ENCODE results near the gene NR3C2. TPM values are rescaled to one million over a fixed set of nuclear protein-coding genes. Genes with fewer than 3 reads are reported as not detected.
A peak's percentile ranks its signal among the peaks of the same experiment; 100 is the strongest.

Gene NR3C2
- polyA plus RNA-seq, 4 donors, result 6.0 to 10.5 (median 9.2) TPM

DNA sequence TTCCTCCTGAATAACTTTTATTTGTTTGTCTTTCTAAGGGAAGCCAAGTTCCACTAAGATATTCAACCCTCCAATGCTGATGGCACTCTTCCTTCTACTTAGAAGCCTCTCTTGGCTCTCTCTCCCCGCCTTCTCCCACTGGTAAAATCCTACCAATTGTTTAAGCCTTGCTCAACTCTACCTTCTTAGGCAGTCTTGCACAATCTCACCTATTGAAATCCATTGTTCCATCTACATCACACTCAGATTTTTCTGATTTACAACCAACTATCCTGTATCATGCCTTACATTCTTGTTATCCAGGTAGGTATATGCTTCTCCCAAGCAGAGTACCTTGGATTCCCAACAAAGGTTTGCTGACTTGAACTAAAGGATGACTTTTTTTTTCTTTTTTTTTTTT, 69.1 kb downstream of the NR3C2 start:
- no peak for DNase-seq
- Histone ChIP-seq H3K27ac (ENCODE audit: low read depth in 1 of 3, low read length in 2 of 3) (no peak overlapping the region), H3K4me3 (ENCODE audit: low read depth in 1 of 3, low read length in 3 of 3) (no peak overlapping the region), H3K36me3 (ENCODE audit: control insufficient read depth in 3 of 3, insufficient read depth in 2 of 3, low read depth in 1 of 3, low read length in 3 of 3) (no peaks in the 10 kb centered on the region), H3K27me3 (ENCODE audit: control insufficient read depth in 3 of 3, insufficient read depth in 3 of 3, low read length in 3 of 3) (no peaks in the 10 kb centered on the region), H3K4me1 (ENCODE audit: control insufficient read depth in 3 of 3, insufficient read depth in 2 of 3, low read depth in 1 of 3, low read length in 2 of 3) (no peaks in the 10 kb centered on the region), H3K9me3 (ENCODE audit: control insufficient read depth in 2 of 2, insufficient read depth in 1 of 2, low read depth in 1 of 2, low read length in 1 of 2) (peaks cover 0 to 2% of the 10 kb centered on the region in 2 donors)
- FAIRE-seq, result no peak
- WGBS, 3 donors, result 58 to 95% (median 80%) methylated on average over 1 of the region's 1 CpG

DNA sequence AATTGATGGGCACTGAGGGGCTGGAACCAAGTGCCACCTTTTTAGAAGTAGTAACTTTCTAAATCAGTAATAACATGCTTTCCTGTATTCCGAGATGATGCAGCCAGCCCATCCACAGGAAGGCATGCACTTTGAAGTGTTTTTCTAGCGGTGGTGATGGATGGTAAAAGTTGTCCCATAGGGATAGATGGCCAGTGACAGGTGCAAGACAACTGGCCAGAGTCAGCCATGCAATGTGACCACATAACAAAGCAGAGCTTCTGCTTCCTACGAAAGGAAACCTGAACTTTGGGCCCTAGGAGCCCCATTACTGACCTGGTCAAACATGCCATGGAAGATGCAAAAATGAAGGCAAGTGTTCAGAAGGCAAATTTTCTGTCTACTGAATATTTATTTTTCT, 72.3 kb downstream of the NR3C2 start:
- H3K27me3 ChIP-seq (ENCODE audit: control insufficient read depth in 3 of 3, insufficient read depth in 3 of 3, low read length in 3 of 3), result no peaks in the 10 kb centered on the region
- 79 to 83% (median 79%) methylated on average over 3 of the region's 3 CpGs for WGBS, 3 donors
- H3K4me1 ChIP-seq (ENCODE audit: control insufficient read depth in 3 of 3, insufficient read depth in 2 of 3, low read depth in 1 of 3, low read length in 2 of 3), result no peaks in the 10 kb centered on the region
- no peaks in the 10 kb centered on the region for H3K9me3 ChIP-seq (ENCODE audit: control insufficient read depth in 2 of 2, insufficient read depth in 1 of 2, low read depth in 1 of 2, low read length in 1 of 2)
- no peak overlapping the region for H3K27ac ChIP-seq (ENCODE audit: low read depth in 1 of 3, low read length in 2 of 3)
- no peak overlapping the region for H3K4me3 ChIP-seq (ENCODE audit: low read depth in 1 of 3, low read length in 3 of 3)
- no peaks in the 10 kb centered on the region for H3K36me3 ChIP-seq (ENCODE audit: control insufficient read depth in 3 of 3, insufficient read depth in 2 of 3, low read depth in 1 of 3, low read length in 3 of 3)
- FAIRE-seq (no peak), DNase-seq (no peak)

DNA sequence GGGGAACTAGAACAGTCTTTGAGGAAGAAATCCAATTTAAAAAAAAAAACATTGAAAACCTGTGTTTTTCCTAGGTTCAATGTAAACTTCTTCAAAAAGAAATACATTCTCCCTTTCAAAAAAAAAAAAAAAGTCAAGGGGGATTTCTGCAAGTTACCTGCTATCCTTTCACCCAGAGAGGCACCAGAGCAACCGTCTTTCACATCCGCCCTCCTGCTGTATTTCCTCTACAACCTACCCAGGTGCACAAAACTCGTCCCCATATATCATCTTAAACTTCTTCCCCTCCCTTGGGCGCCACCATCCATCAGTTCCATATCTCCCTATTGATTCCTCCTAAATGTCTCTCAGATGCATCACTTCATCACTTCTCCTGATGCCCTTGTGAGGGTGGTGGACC, 74.5 kb downstream of the NR3C2 start:
- FAIRE-seq, result no peak
- no peaks in the 10 kb centered on the region for H3K9me3 ChIP-seq (ENCODE audit: control insufficient read depth in 2 of 2, insufficient read depth in 1 of 2, low read depth in 1 of 2, low read length in 1 of 2)
- H3K4me1 ChIP-seq (ENCODE audit: control insufficient read depth in 3 of 3, insufficient read depth in 2 of 3, low read depth in 1 of 3, low read length in 2 of 3), result no peaks in the 10 kb centered on the region
- H3K27me3 ChIP-seq (ENCODE audit: control insufficient read depth in 3 of 3, insufficient read depth in 3 of 3, low read length in 3 of 3), result no peaks in the 10 kb centered on the region
- 86 to 93% (median 91%) methylated on average over 4 of the region's 4 CpGs for WGBS, 3 donors
- DNase-seq, result no peak
- no peak overlapping the region for H3K4me3 ChIP-seq (ENCODE audit: low read depth in 1 of 3, low read length in 3 of 3)
- H3K27ac ChIP-seq (ENCODE audit: low read depth in 1 of 3, low read length in 2 of 3), result no peak overlapping the region
- no peaks in the 10 kb centered on the region for H3K36me3 ChIP-seq (ENCODE audit: control insufficient read depth in 3 of 3, insufficient read depth in 2 of 3, low read depth in 1 of 3, low read length in 3 of 3)

DNA sequence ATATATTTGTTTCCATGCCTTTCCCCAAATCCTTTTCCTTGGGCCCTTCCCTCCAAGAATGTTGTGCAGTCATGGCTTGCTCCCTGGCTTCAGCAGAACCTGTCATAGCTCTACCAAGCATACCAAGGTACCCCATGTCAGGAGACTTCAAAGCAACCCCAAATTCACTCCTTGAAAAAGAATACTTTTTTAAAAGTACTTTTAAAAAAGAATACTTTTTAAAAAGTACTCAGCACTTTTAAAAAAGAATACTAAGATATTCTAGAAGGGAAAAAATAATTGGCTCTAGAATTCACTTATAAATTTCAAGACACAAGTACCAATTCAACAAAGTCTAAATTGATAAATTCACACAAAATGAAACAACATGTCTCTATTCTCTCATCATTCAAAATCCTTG, 76.0 kb downstream of the NR3C2 start:
- DNase-seq, result peak in 1 of 2 donors; percentile 25
- H3K4me3 ChIP-seq (ENCODE audit: low read depth in 1 of 3, low read length in 3 of 3), result no peak overlapping the region
- FAIRE-seq, result peak; percentile 98
- H3K9me3 ChIP-seq (ENCODE audit: control insufficient read depth in 2 of 2, insufficient read depth in 1 of 2, low read depth in 1 of 2, low read length in 1 of 2), result no peaks in the 10 kb centered on the region
- H3K36me3 ChIP-seq (ENCODE audit: control insufficient read depth in 3 of 3, insufficient read depth in 2 of 3, low read depth in 1 of 3, low read length in 3 of 3), result no peaks in the 10 kb centered on the region
- H3K4me1 ChIP-seq (ENCODE audit: control insufficient read depth in 3 of 3, insufficient read depth in 2 of 3, low read depth in 1 of 3, low read length in 2 of 3), result peaks cover 0 to 3% (median 2%) of the 10 kb centered on the region in 3 donors
- H3K27me3 ChIP-seq (ENCODE audit: control insufficient read depth in 3 of 3, insufficient read depth in 3 of 3, low read length in 3 of 3), result no peaks in the 10 kb centered on the region
- no peak overlapping the region for H3K27ac ChIP-seq (ENCODE audit: low read depth in 1 of 3, low read length in 2 of 3)

DNA sequence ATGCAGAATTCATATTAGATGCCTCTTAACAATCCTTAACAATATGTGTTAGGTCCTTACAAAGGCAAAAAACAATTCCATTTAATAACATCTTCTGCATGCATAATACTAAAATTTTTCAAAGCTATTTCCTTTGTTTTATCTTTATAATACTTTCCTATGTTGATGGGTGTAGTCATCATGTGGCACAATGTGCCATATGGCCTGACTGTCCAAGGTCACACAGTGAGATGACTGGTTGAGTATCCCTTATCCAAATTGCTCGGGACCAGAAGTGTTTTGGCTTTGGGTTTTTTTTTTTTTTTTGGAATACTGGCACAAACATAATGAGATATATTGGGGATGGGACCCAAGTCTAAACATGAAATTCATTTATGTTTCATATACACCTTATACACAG, 77.7 kb downstream of the NR3C2 start:
- no peaks in the 10 kb centered on the region for H3K27me3 ChIP-seq (ENCODE audit: control insufficient read depth in 3 of 3, insufficient read depth in 3 of 3, low read length in 3 of 3)
- H3K36me3 ChIP-seq (ENCODE audit: control insufficient read depth in 3 of 3, insufficient read depth in 2 of 3, low read depth in 1 of 3, low read length in 3 of 3), result no peaks in the 10 kb centered on the region
- no peak for FAIRE-seq
- 57 to 69% (median 66%) methylated on average over 1 of the region's 1 CpG for WGBS, 3 donors
- H3K4me1 ChIP-seq (ENCODE audit: control insufficient read depth in 3 of 3, insufficient read depth in 2 of 3, low read depth in 1 of 3, low read length in 2 of 3), result peaks cover 0 to 4% (median 3%) of the 10 kb centered on the region in 3 donors
- no peak overlapping the region for H3K27ac ChIP-seq (ENCODE audit: low read depth in 1 of 3, low read length in 2 of 3)
- DNase-seq, result no peak
- no peak overlapping the region for H3K4me3 ChIP-seq (ENCODE audit: low read depth in 1 of 3, low read length in 3 of 3)
- no peaks in the 10 kb centered on the region for H3K9me3 ChIP-seq (ENCODE audit: control insufficient read depth in 2 of 2, insufficient read depth in 1 of 2, low read depth in 1 of 2, low read length in 1 of 2)

DNA sequence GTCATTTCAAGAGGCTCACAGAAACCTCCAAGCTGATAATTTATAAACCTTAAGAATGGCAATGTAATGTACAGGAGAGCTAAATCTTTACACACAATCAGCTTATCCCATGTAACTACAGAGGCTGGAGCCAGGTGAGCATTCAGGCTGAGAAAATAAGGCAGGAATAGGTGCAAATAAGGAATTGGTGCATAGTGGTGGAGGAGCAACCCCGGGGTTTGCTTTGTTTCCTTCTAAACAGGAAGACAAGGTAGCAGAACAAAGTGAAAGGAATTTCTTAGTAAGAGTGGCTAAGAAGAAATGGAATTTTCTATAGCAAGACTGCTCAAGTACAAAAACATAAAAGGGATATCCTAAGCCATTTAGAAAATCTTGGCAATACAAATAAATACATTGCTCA, 82.4 kb downstream of the NR3C2 start:
- DNase-seq (no peak), FAIRE-seq (no peak)
- Histone ChIP-seq H3K4me3 (ENCODE audit: low read depth in 1 of 3, low read length in 3 of 3) (no peak overlapping the region), H3K9me3 (ENCODE audit: control insufficient read depth in 2 of 2, insufficient read depth in 1 of 2, low read depth in 1 of 2, low read length in 1 of 2) (no peaks in the 10 kb centered on the region), H3K36me3 (ENCODE audit: control insufficient read depth in 3 of 3, insufficient read depth in 2 of 3, low read depth in 1 of 3, low read length in 3 of 3) (no peaks in the 10 kb centered on the region), H3K27ac (ENCODE audit: low read depth in 1 of 3, low read length in 2 of 3) (no peak overlapping the region), H3K4me1 (ENCODE audit: control insufficient read depth in 3 of 3, insufficient read depth in 2 of 3, low read depth in 1 of 3, low read length in 2 of 3) (peaks cover 0 to 4% (median 3%) of the 10 kb centered on the region in 3 donors), H3K27me3 (ENCODE audit: control insufficient read depth in 3 of 3, insufficient read depth in 3 of 3, low read length in 3 of 3) (no peaks in the 10 kb centered on the region)
- WGBS, 3 donors, result 41 to 48% (median 42%) methylated on average over 1 of the region's 1 CpG

DNA sequence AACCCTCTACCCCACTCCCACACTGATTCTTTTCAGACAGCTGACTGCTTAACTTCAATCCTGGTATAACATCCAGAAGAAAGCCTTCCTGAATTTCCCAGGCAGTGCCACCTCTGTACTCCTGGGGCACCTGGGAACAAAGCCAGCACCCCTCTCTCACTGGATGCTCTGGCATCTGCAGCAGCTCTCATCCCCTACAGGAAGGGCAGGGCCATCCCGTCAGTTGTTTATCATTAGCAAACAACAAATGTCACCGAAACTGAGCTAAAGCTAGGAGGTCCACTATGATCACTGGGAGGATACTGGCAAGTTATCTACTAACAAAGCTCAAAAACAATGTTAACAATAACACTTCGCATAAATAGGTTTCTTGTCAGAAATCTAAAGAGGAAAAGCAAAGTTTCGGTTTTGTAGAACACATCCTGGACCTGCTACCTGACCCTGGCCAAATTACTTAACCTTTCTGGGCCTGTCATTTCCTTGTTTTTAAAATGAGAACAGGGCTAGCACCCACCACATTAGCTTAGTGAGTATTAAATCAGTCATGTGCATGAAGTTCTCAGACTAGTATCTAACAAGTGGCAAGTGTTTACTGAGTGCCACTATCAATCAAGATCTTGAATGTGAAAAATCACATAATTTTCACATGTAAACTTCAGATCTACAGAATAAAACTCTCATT, 86.6 kb downstream of the NR3C2 start:
- Histone ChIP-seq H3K36me3 (ENCODE audit: control insufficient read depth in 3 of 3, insufficient read depth in 2 of 3, low read depth in 1 of 3, low read length in 3 of 3) (no peaks in the 10 kb centered on the region), H3K27me3 (ENCODE audit: control insufficient read depth in 3 of 3, insufficient read depth in 3 of 3, low read length in 3 of 3) (no peaks in the 10 kb centered on the region), H3K9me3 (ENCODE audit: control insufficient read depth in 2 of 2, insufficient read depth in 1 of 2, low read depth in 1 of 2, low read length in 1 of 2) (no peaks in the 10 kb centered on the region), H3K27ac (ENCODE audit: low read depth in 1 of 3, low read length in 2 of 3) (peak overlapping the region in 1 of 3 donors; percentile 15), H3K4me1 (ENCODE audit: control insufficient read depth in 3 of 3, insufficient read depth in 2 of 3, low read depth in 1 of 3, low read length in 2 of 3) (no peaks in the 10 kb centered on the region), H3K4me3 (ENCODE audit: low read depth in 1 of 3, low read length in 3 of 3) (no peak overlapping the region)
- 31 to 44% (median 42%) methylated on average over 4 of the region's 4 CpGs for WGBS, 3 donors
- DNase-seq (no peak), FAIRE-seq (no peak)

DNA sequence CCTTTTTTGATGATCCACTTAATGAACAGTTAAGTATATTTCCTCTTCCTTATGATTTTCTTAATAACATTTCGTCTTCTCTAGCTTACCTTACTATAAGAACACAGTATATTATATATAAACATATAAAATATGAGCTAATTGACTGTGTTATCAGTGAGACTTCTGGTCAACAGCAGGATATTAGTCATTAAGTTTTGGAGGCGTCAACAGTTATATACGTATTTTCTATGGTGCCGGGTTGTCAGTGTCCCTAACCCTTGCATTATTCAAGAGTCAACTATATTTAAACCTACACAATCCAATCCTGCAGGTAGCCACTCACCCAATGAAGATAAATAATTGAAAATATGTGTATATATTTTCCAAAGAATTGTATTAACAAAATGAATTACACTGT, 88.0 kb downstream of the NR3C2 start:
- FAIRE-seq, result no peak
- 77 to 88% (median 85%) methylated on average over 4 of the region's 4 CpGs for WGBS, 3 donors

DNA sequence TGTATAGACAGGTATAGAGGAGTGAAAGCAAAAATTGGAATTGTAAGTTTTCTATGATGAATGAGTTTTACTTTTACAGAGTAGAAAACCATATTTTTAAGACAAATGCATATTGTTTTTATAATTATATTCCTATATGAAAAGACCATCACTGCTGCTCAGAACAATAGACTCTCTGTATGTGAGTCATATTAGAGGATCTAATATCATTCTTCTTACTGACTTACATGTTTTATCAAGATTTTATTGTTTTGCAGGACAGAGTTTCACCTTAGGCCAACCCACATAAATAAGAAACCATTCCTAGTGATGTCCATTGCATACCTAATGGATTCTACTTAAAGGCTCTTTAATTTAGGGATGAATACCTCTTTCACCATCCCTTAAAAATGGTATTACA, 88.6 kb downstream of the NR3C2 start:
- Histone ChIP-seq H3K27ac (ENCODE audit: low read depth in 1 of 3, low read length in 2 of 3) (no peak overlapping the region), H3K4me3 (ENCODE audit: low read depth in 1 of 3, low read length in 3 of 3) (no peak overlapping the region), H3K27me3 (ENCODE audit: control insufficient read depth in 3 of 3, insufficient read depth in 3 of 3, low read length in 3 of 3) (no peaks in the 10 kb centered on the region), H3K4me1 (ENCODE audit: control insufficient read depth in 3 of 3, insufficient read depth in 2 of 3, low read depth in 1 of 3, low read length in 2 of 3) (peaks cover 0 to 3% (median 0%) of the 10 kb centered on the region in 3 donors), H3K9me3 (ENCODE audit: control insufficient read depth in 2 of 2, insufficient read depth in 1 of 2, low read depth in 1 of 2, low read length in 1 of 2) (no peaks in the 10 kb centered on the region), H3K36me3 (ENCODE audit: control insufficient read depth in 3 of 3, insufficient read depth in 2 of 3, low read depth in 1 of 3, low read length in 3 of 3) (no peaks in the 10 kb centered on the region)
- FAIRE-seq, result no peak
- DNase-seq, result no peak

More for the DNA sequence above, 88.0 kb downstream of the NR3C2 start:
- H3K4me1 ChIP-seq (ENCODE audit: control insufficient read depth in 3 of 3, insufficient read depth in 2 of 3, low read depth in 1 of 3, low read length in 2 of 3), result peaks cover 0 to 3% (median 0%) of the 10 kb centered on the region in 3 donors
- H3K27ac ChIP-seq (ENCODE audit: low read depth in 1 of 3, low read length in 2 of 3), result no peak overlapping the region
- no peak overlapping the region for H3K4me3 ChIP-seq (ENCODE audit: low read depth in 1 of 3, low read length in 3 of 3)
- DNase-seq, result no peak
- H3K9me3 ChIP-seq (ENCODE audit: control insufficient read depth in 2 of 2, insufficient read depth in 1 of 2, low read depth in 1 of 2, low read length in 1 of 2), result no peaks in the 10 kb centered on the region
- H3K36me3 ChIP-seq (ENCODE audit: control insufficient read depth in 3 of 3, insufficient read depth in 2 of 3, low read depth in 1 of 3, low read length in 3 of 3), result no peaks in the 10 kb centered on the region
- H3K27me3 ChIP-seq (ENCODE audit: control insufficient read depth in 3 of 3, insufficient read depth in 3 of 3, low read length in 3 of 3), result no peaks in the 10 kb centered on the region
